ENCODE results near the gene OR52I2.

DNA sequence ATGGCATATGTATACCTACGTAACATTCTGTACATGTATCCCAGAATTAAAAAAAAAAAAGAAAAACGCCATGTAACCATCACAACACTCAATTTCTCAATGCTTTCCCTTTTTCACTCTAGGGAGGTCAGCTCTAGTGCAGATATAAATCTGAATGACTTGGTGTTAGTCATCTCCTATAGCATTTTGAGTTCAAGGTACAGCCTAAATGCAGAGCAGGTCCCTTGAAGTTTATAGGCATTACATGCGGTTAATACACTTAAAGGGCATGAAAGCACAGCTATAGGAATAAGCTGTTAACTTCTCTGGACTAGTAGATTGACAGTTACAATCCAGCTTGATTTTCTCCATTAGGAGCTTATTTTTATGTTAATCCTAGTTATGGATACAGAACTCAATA, 16.2 kb upstream of the OR52I2 start:
- TF ChIP-seq POLR2A (IDR thresholded peaks at IDR 0.05; ENCODE audit: low read length): no peak
- no peak for TF ChIP-seq GATA1 (IDR thresholded peaks at IDR 0.05; ENCODE audit: low read depth, low read length)

Measured in erythroblast (primary cell).